ENCODE data around the gene CAP1. TPM values are rescaled to one million over a fixed set of nuclear protein-coding genes. Genes with fewer than 3 reads are reported as not detected.
"Not testable (repeated sequence)": the region's sequence is repeated elsewhere in the genome, so short reads cannot be mapped to it uniquely, and the experiment has no call there.

CAP1 gene
- total RNA-seq, 3 donors from 2014 or later, result 244 to 285 (median 244) TPM

DNA sequence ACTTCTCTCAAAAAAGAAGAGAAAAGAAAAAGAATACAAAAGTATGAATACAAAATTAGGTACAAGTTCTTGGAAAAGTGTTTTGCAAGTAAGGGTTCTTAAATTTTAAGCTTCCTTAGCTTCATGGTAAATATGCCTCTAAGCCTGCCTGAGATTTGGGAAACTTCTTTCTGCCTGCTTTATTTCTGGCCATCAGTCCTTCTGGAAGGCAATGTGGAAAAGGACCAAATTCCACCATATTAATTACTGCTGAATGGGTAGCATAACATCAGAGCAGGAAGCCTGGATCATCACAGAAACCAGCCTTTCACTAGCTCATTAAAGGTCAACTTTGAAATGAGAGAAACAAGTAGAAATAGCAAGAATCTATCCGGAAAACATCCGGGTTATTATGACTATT lies 39.1 kb upstream of the CAP1 start:
- Histone ChIP-seq H3K27ac (no peak overlapping the region), H3K4me3 (no peak overlapping the region), H3K36me3 (no peaks in the 10 kb centered on the region), H3K9me3 (no peaks in the 10 kb centered on the region), H3K4me1 (no peaks in the 10 kb centered on the region), H3K27me3 (no peaks in the 10 kb centered on the region)
- DNase-seq (ENCODE audit: low spot score in 2 of 2), result no peak
- intact Hi-C loops (cut with DNase I; ENCODE audit: low total_unique reads), result no loop called here
- TF ChIP-seq POLR2A (IDR thresholded peaks at IDR 0.05) (no peak), POLR2AphosphoS5 (IDR thresholded peaks at IDR 0.05) (no peak)
- TF ChIP-seq, protein P1, sequence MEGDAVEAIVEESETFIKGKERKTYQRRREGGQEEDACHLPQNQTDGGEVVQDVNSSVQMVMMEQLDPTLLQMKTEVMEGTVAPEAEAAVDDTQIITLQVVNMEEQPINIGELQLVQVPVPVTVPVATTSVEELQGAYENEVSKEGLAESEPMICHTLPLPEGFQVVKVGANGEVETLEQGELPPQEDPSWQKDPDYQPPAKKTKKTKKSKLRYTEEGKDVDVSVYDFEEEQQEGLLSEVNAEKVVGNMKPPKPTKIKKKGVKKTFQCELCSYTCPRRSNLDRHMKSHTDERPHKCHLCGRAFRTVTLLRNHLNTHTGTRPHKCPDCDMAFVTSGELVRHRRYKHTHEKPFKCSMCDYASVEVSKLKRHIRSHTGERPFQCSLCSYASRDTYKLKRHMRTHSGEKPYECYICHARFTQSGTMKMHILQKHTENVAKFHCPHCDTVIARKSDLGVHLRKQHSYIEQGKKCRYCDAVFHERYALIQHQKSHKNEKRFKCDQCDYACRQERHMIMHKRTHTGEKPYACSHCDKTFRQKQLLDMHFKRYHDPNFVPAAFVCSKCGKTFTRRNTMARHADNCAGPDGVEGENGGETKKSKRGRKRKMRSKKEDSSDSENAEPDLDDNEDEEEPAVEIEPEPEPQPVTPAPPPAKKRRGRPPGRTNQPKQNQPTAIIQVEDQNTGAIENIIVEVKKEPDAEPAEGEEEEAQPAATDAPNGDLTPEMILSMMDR (IDR thresholded peaks at IDR 0.05), result no peak

DNA sequence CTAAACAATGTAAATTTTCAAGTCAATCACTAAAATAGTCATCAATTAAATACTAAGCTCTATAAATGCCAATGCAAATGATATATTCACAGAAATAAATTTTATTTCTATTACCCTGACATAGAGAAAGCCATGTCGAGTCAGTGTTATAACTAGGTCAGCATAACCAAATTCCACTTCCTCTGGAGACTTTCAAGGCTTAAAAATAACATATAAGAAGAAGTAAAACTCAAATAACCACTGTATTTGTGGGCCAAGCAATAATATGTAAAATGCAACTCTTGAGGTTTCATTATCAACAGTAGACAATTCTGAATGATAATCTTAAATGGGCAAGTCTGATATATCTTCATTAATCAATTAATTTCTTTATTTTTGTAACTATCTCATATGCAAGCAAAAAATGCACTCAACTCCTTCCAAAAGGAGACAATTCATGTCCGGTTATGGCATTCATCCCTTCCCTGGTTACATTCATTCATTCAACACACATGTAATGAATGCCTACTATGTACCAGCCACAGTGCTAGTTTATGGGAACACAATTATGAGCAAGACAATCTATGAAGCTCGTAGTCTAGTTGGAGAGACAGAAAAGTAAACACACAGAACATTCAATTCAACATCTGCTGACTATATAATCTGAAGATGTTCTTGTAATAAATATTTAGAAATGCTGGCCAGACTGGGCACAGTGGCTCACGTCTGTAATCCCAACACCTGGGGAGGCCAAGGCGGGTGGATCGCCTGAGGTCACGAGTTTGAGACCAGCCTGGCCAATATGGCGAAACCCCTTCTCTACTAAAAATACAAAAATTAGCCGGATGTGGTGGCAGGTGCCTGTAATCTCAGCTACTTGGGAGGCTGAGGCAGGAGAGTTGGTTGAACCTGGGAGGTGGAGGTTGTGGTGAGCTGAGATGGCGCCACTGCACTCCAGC lies 37.1 kb upstream of the CAP1 start:
- no peak overlapping the region for H3K27ac ChIP-seq
- intact Hi-C loops (cut with DNase I; ENCODE audit: low total_unique reads), result no loop called here
- no peaks in the 10 kb centered on the region for H3K4me1 ChIP-seq
- no peak overlapping the region for H3K4me3 ChIP-seq
- H3K36me3 ChIP-seq, result no peaks in the 10 kb centered on the region
- no peaks in the 10 kb centered on the region for H3K9me3 ChIP-seq
- no peaks in the 10 kb centered on the region for H3K27me3 ChIP-seq
- no peak for DNase-seq (ENCODE audit: low spot score in 2 of 2)
- TF ChIP-seq POLR2AphosphoS5 (IDR thresholded peaks at IDR 0.05) (no peak), POLR2A (IDR thresholded peaks at IDR 0.05) (no peak)
- TF ChIP-seq, protein P1 (IDR thresholded peaks at IDR 0.05), result no peak

DNA sequence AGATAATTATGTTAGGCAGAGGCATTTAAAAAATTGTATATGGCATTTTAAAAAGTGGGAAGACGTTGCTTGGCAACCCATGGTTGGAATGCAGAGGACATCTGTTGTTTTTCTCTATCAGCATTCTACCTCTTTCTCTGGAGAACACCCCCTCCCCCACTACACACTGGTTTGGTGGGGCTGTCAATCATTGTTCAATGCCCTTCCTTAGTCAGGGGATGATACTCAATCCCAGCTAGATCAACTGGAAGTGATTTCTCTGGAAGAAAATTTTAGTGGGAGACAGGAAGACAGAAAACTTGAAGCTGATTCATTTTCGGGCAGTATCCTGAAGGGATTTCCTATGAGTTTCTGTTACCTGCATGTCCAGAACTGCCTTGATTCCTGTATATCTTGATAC lies 35.7 kb upstream of the CAP1 start:
- no peaks in the 10 kb centered on the region for H3K36me3 ChIP-seq
- no peak for TF ChIP-seq POLR2AphosphoS5 (IDR thresholded peaks at IDR 0.05)
- TF ChIP-seq POLR2A (IDR thresholded peaks at IDR 0.05), result no peak
- TF ChIP-seq, protein P1 (IDR thresholded peaks at IDR 0.05), result no peak
- no peaks in the 10 kb centered on the region for H3K9me3 ChIP-seq
- no peak overlapping the region for H3K4me3 ChIP-seq
- intact Hi-C loops (cut with DNase I; ENCODE audit: low total_unique reads), result no loop called here
- H3K27ac ChIP-seq, result no peak overlapping the region
- no peaks in the 10 kb centered on the region for H3K27me3 ChIP-seq
- no peak for DNase-seq (ENCODE audit: low spot score in 2 of 2)
- no peaks in the 10 kb centered on the region for H3K4me1 ChIP-seq

DNA sequence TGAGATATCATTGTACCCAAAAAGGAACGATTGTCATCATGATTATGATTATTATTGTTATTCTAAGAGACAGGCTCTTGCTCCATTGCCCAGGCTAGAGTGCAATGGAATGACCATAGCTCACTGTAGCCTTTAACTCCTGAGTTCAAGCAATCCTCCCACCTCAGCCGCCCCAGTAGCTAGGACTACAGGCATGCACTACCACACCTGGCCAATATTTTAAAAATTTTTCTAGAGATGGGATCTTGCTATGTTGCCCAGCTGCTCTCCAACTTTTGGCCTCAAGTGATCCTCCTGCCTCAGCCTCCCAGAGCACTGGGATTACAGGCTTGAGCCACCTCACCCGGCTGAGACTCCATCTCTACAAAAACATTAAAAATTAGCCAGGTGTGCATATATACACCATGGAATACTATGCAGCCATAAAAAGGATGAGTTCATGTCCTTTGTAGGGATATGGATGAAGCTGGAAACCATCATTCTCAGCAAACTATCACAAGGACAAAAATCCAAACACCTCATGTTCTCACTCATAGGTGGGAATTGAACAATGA lies 33.0 kb upstream of the CAP1 start:
- intact Hi-C loops (cut with DNase I; ENCODE audit: low total_unique reads); H3K4me1 ChIP-seq; DNase-seq (ENCODE audit: low spot score in 2 of 2); H3K27ac ChIP-seq; H3K36me3 ChIP-seq; H3K9me3 ChIP-seq; H3K4me3 ChIP-seq; H3K27me3 ChIP-seq: not testable (repeated sequence)

DNA sequence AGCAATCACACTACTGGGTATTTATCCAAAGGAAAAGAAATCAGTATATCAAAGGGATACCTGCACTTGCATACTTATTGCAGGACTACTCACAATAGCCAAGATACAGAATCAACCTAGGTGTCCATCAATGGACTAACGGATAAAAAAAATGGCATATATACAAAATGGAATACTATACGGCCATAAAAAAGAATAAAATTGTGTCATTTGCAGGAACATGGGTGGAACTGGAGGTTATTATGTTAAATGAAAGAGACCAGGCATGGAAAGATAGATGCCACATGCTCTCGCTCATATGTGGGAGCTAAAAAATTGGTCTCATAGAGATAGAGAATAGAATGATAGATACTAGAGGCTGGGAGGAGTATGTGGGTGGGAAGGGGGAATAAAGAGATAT lies 29.3 kb upstream of the CAP1 start:
- H3K9me3 ChIP-seq, result no peaks in the 10 kb centered on the region
- no peak overlapping the region for H3K4me3 ChIP-seq
- TF ChIP-seq, protein P1 (IDR thresholded peaks at IDR 0.05), result no peak
- no peak for TF ChIP-seq POLR2AphosphoS5 (IDR thresholded peaks at IDR 0.05)
- TF ChIP-seq POLR2A (IDR thresholded peaks at IDR 0.05), result no peak
- H3K36me3 ChIP-seq, result no peaks in the 10 kb centered on the region
- DNase-seq (ENCODE audit: low spot score in 2 of 2), result no peak
- no peak overlapping the region for H3K27ac ChIP-seq
- intact Hi-C loops (cut with DNase I; ENCODE audit: low total_unique reads), result no loop called here
- no peaks in the 10 kb centered on the region for H3K4me1 ChIP-seq
- H3K27me3 ChIP-seq, result no peaks in the 10 kb centered on the region
